Spleen (tissue), 7 donors: ENCODE data around the gene AGO3.

Experiments
- CTCF ChIP-seq, 11 experiments: fragments of 200-600 bp in 7 of 11; fragments of 450-650 bp in 4 of 11; sonication (generic) in 4 of 11; IDR thresholded peaks in 8 of 11; conservative IDR thresholded peaks in 3 of 11; 1 replicate in 7 of 11; 2 replicates in 4 of 11; pipeline versions ENCODE4 v1.4.0 to v1.8.0; 2016 to 2021; ENCODE audit warnings: antibody characterized with exemption in 11 of 11, inconsistent platforms in 4 of 11, mild to moderate bottlenecking in 1 of 11
- POLR2A ChIP-seq, 3 donors: fragments of 450-650 bp; IDR thresholded peaks; one replicate each; pipeline ENCODE4 v1.5.1; 2017; ENCODE audit warnings: antibody characterized with exemption in 3 of 3, mild to moderate bottlenecking in 1 of 3
- POLR2AphosphoS5 ChIP-seq, 3 donors: sonication (generic); formaldehyde crosslinking; IDR thresholded peaks; one replicate each; pipeline ENCODE4 v1.5.1; 2017; ENCODE audit warnings: antibody characterized with exemption in 3 of 3
- donor health status: DM: no; HTN: no; CAD: no; lungs with moderate emphysema.
- donor health status: DM: no; HTN: no; CAD: no.
- donor health status: DM: no; HTN: no; CAD: no.

DNA sequence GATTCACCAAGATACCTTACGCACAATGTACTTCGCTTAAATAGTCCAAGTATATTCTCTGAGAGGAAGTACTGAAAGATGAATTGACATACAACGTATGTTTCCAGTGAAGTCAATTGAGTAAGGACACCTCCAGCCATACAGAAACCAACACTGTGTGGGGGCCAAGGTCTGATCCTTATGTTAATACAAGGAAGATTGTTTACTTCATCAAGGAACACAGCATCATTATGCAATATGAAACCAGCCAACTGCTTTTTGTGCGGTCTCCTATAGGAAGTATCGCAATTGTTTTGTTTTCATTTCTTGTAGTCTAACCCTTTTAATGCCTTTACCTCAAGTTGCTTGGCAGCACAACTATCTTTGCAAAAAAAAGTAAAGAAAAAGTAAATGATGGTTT lies 124.8 kb downstream of the AGO3 start:
- TF ChIP-seq CTCF (IDR thresholded peaks at IDR 0.05 in 8 of 11, conservative IDR thresholded peaks at IDR 0.05 in 3 of 11) (no peak), POLR2AphosphoS5 (IDR thresholded peaks at IDR 0.05) (no peak), POLR2A (IDR thresholded peaks at IDR 0.05) (no peak)
